Adrenal gland (tissue), 12 donors: ENCODE measurements around the gene MARS2. TPM values are rescaled to one million over a fixed set of nuclear protein-coding genes. Genes with fewer than 3 reads are reported as not detected.

ENCODE experiments used
- DNase-seq, 7 donors: peaks; one replicate each; pipeline ENCODE4 v3.0.0-alpha.2; 2019 to 2020
- H3K27ac ChIP-seq, 5 donors: fragments of 200-600 bp; sonication (generic) in 4 of 5; 1 replicate in 3 of 5; 2 replicates in 2 of 5; pipeline versions ENCODE4 v1.5.1 to v1.8.0; 2016 to 2020; ENCODE audit warnings: mild to moderate bottlenecking in 1 of 5
- H3K27me3 ChIP-seq: fragments of 200-600 bp; 2 replicates; pipeline ENCODE4 v1.8.0; 2021
- H3K36me3 ChIP-seq, 2 donors: fragments of 200-600 bp; replicated peaks in 1 of 2; 1 replicate in 1 of 2; 2 replicates in 1 of 2; pipeline versions ENCODE4 v1.5.1 to v1.8.0; 2018 to 2022
- H3K4me1 ChIP-seq, 2 donors: fragments of 200-600 bp; replicated peaks in 1 of 2; 1 replicate in 1 of 2; 2 replicates in 1 of 2; pipeline versions ENCODE4 v1.5.1 to v1.8.0; 2018 to 2021
- H3K4me3 ChIP-seq, 4 donors: fragments of 200-600 bp; sonication (generic) in 3 of 4; one replicate each; pipeline ENCODE4 v1.5.1; 2016 to 2018
- H3K9me3 ChIP-seq, 3 donors: fragments of 200-600 bp; sonication (generic) in 1 of 3; replicated peaks in 1 of 3; 1 replicate in 2 of 3; 2 replicates in 1 of 3; pipeline versions ENCODE4 v1.5.1 to v1.8.0; 2016 to 2021
- CTCF ChIP-seq, 6 experiments: fragments of 450-650 bp in 4 of 6; fragments of 200-600 bp in 2 of 6; sonication (generic) in 1 of 6; IDR thresholded peaks; 1 replicate in 5 of 6; 2 replicates in 1 of 6; pipeline versions ENCODE4 v1.5.1 to v1.8.0; 2016 to 2021; ENCODE audit warnings: antibody characterized with exemption in 6 of 6, mild to moderate bottlenecking in 2 of 6, moderate library complexity in 1 of 6
- POLR2A ChIP-seq, 2 donors: fragments of 450-650 bp; IDR thresholded peaks; one replicate each; pipeline ENCODE4 v1.6.1; 2017; ENCODE audit warnings: antibody characterized with exemption in 2 of 2, mild to moderate bottlenecking in 2 of 2, moderate library complexity in 1 of 2
- intact Hi-C, 2 donors: fragments of 100-400 bp; cut with DNase I; formaldehyde crosslinking; loops; one replicate each; pipeline versions ENCODE4 v1.14.1 to v1.15.0; 2022 to 2023
- polyA plus RNA-seq, 3 donors: library from polyadenylated mRNA; stranded (reverse); fragments of 200-250 nt in 2 of 3; fragments of 350-450 nt in 1 of 3; fragmentation: Illumina TruSeq in 1 of 3; extraction: RNeasy Lipid Tissue Mini Kit (QIAGEN cat#74804) in 1 of 3; gene quantifications; one replicate each; pipeline ENCODE4 v1.2.3, GENCODE V29; 2013 to 2014
- total RNA-seq, 9 donors: library from RNA; depleted of rRNA in 4 of 9; stranded (reverse); fragments of >200 nt in 4 of 9; fragments of 120-200 nt in 1 of 9; fragmentation: NEBNext Ultra II Directional in 1 of 9; extraction: Animal tissue kit (Norgen Biotek cat#: 25700) in 1 of 9; gene quantifications; one replicate each; pipeline versions ENCODE4 v1.1.0 to v1.2.4, GENCODE V29; 2013 to 2023
- donor health status: healthy with polysubstance abuse.
- donor health status: Bipolar disorder and iron deficiency.
- donor health status: DM: yes; HTN: yes; CAD: no.
- donor health status: DM: no; HTN: no; CAD: no.
- donor health status: DM: no; HTN: no; CAD: no.
- donor health status: DM: yes; HTN: yes; CAD: no.

The MARS2 gene
- total and polyA plus RNA-seq, 12 donors = 1.1 to 24.9 (median 10.3) TPM

DNA sequence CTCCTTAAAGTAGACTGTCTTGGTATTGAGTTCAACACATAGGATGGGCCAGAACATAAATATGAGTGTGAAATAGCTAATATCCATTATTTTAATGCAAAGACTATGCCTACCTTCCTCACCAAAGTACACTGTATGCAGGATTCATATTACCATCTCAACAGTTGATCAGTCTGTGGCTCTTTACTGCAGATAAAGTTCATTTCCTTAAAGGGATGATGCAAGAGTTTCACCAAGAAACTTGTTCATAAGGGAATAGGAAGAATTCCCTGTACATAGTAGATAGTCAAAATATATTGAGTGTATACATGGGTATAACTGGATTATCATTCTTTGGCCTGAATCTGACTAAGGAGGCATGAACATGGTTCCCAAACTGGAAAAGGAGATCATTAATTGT lies 35.0 kb downstream of the MARS2 start:
- Histone ChIP-seq H3K27me3 (no peaks in the 10 kb centered on the region), H3K4me1 (no peaks in the 10 kb centered on the region), H3K36me3 (no peaks in the 10 kb centered on the region), H3K27ac (no peak overlapping the region), H3K9me3 (no peaks in the 10 kb centered on the region), H3K4me3 (no peak overlapping the region)
- DNase-seq = no peak
- intact Hi-C loops = no loop called here
- TF ChIP-seq CTCF (IDR thresholded peaks at IDR 0.05) (no peak), POLR2A (IDR thresholded peaks at IDR 0.05) (no peak)

Other genes starting within 250 kb of the MARS2 start
- 1,000 to 10,000 TPM in 3 of 9 donors, 100 to 1,000 TPM in 6; 221 to 3,318 (median 577) TPM for gene HSPD1, start 205.5 kb upstream of the MARS2 start, total RNA-seq
- 1,000 to 10,000 TPM in 1 of 3 donors, 100 to 1,000 TPM in 2; 220 to 7,464 (median 448) TPM for gene HSPD1, start 205.5 kb upstream of the MARS2 start, polyA plus RNA-seq
- 1,000 to 10,000 TPM in 2 of 9 donors, 100 to 1,000 TPM in 7; 113 to 1,567 (median 190) TPM for gene HSPE1, start 205.0 kb upstream of the MARS2 start, total RNA-seq
- 1,000 to 10,000 TPM in 2 of 3 donors, 100 to 1,000 TPM in 1; 396 to 4,257 (median 1,108) TPM for gene HSPE1, start 205.0 kb upstream of the MARS2 start, polyA plus RNA-seq
- 100 to 1,000 TPM in 2 of 9 donors, 10 to 100 TPM in 7; 18.2 to 592 (median 38.4) TPM for gene MOB4, start 189.3 kb upstream of the MARS2 start, total RNA-seq
- gene MOB4, start 189.3 kb upstream of the MARS2 start, polyA plus RNA-seq = 100 to 1,000 TPM in 1 of 3 donors, 10 to 100 TPM in 2; 26.9 to 117 (median 58.1) TPM
- gene RFTN2, start 29.8 kb upstream of the MARS2 start, total RNA-seq = 10 to 100 TPM in 5 of 9 donors, 1 to 10 TPM in 4; 2.1 to 15.8 (median 10.5) TPM
- 1 to 10 TPM; 1.2 to 2.2 (median 1.9) TPM for gene RFTN2, start 29.8 kb upstream of the MARS2 start, polyA plus RNA-seq
- gene BOLL, start 80.0 kb downstream of the MARS2 start, total RNA-seq = not detected
- not detected for gene BOLL, start 80.0 kb downstream of the MARS2 start, polyA plus RNA-seq
- gene PLCL1, start 99.2 kb downstream of the MARS2 start, total RNA-seq = 10 to 100 TPM in 3 of 9 donors, 1 to 10 TPM in 6; 3.3 to 24.0 (median 6.4) TPM
- gene PLCL1, start 99.2 kb downstream of the MARS2 start, polyA plus RNA-seq = 1 to 10 TPM; 1.6 to 3.1 (median 2.8) TPM